Small intestine (tissue), 7 donors: ENCODE measurements around the gene SURF6. TPM values are rescaled to one million over a fixed set of nuclear protein-coding genes. Genes with fewer than 3 reads are reported as not detected.
A peak's percentile ranks its signal among the peaks of the same experiment; 100 is the strongest.
"Not testable (repeated sequence)": the region's sequence is repeated elsewhere in the genome, so short reads cannot be mapped to it uniquely, and the experiment has no call there.

Experiments used
- DNase-seq, 2 donors: peaks; one replicate each; pipeline versions ENCODE4 v3.0.0 to v3.0.0-alpha.2; 2013
- FAIRE-seq: peaks from 2 replicates; lab custom pipeline; 2012; peaks lifted over from hg19 to GRCh38; lab: Jason Lieb, UNC
- H3K27ac ChIP-seq, 3 donors: one replicate each; pipeline ENCODE4 v1.5.1; 2013; ENCODE audit warnings: low read length in 2 of 3, mild to moderate bottlenecking in 2 of 3, control low read depth in 1 of 3, inconsistent platforms in 1 of 3, low read depth in 1 of 3, moderate library complexity in 1 of 3
- H3K27me3 ChIP-seq, 3 donors: one replicate each; pipeline ENCODE4 v1.6.1; 2013; ENCODE audit warnings: low read length in 3 of 3, inconsistent platforms in 1 of 3; ENCODE audit not compliant: control insufficient read depth in 3 of 3, insufficient read depth in 3 of 3
- H3K36me3 ChIP-seq, 3 donors: one replicate each; pipeline ENCODE4 v1.6.1; 2013; ENCODE audit warnings: low read length in 3 of 3, inconsistent platforms in 1 of 3, low read depth in 1 of 3, mild to moderate bottlenecking in 1 of 3, moderate library complexity in 1 of 3; ENCODE audit not compliant: control insufficient read depth in 3 of 3, insufficient read depth in 2 of 3
- H3K4me1 ChIP-seq, 3 donors: one replicate each; pipeline ENCODE4 v1.6.1; 2013; ENCODE audit warnings: low read length in 2 of 3, inconsistent platforms in 1 of 3, low read depth in 1 of 3, mild to moderate bottlenecking in 1 of 3, moderate library complexity in 1 of 3; ENCODE audit not compliant: control insufficient read depth in 3 of 3, insufficient read depth in 2 of 3
- H3K4me3 ChIP-seq, 3 donors: one replicate each; pipeline ENCODE4 v1.5.1; 2013; ENCODE audit warnings: low read length in 3 of 3, control low read depth in 1 of 3, inconsistent platforms in 1 of 3, low read depth in 1 of 3, mild to moderate bottlenecking in 1 of 3, moderate library complexity in 1 of 3
- H3K9me3 ChIP-seq, 2 donors: one replicate each; pipeline ENCODE4 v1.6.1; 2013; ENCODE audit warnings: low read depth in 1 of 2, low read length in 1 of 2; ENCODE audit not compliant: control insufficient read depth in 2 of 2, insufficient read depth in 1 of 2
- WGBS, 3 donors: extraction: QIAGEN DNeasy Blood & Tissue Kit; methylation state at CpG; one replicate each; pipeline ENCODE4 v1.1.7; 2013; 5-methylcytosine and 5-hydroxymethylcytosine counted together
- polyA plus RNA-seq, 4 donors: library from polyadenylated mRNA; stranded (reverse) in 3 of 4; unstranded in 1 of 4; fragments of 200-250 nt in 3 of 4; fragments of 120-200 nt in 1 of 4; gene quantifications; one replicate each; pipeline versions ENCODE4 v1.2.1 to v1.2.3, GENCODE V29; 2013
- donor health status: healthy with polysubstance abuse.
- donor health status: control.
- donor health status: control.
- donor health status: Bipolar disorder and iron deficiency.
- donor health status: healthy.

Gene SURF6
- polyA plus RNA-seq, 4 donors: 23.2 to 48.0 (median 37.0) TPM

DNA sequence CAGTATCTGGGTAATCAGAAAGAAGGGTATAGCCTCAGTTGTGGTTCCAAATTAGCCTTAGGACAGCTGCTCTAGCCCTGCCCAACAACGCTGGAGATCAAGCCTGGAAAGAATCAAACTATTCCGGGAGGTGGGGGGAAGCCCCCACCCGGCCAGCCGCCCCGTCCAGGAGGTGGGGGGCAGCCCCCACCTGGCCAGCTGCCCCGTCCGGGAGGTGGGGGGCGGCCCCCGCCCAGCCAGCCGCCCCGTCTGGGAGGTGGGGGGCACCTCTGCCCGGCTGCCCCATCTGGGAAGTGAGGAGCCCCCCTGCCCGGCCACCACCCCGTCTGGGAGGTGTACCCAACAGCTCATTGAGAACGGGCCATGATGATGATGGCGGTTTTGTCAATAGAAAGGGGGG lies 36.0 kb downstream of the SURF6 start:
- not testable (repeated sequence) for H3K4me1 ChIP-seq, DNase-seq, FAIRE-seq, H3K27me3 ChIP-seq, H3K36me3 ChIP-seq, H3K4me3 ChIP-seq, H3K9me3 ChIP-seq, H3K27ac ChIP-seq
- WGBS, 3 donors: 73 to 79% (median 76%) methylated on average over 16 of the region's 16 CpGs

DNA sequence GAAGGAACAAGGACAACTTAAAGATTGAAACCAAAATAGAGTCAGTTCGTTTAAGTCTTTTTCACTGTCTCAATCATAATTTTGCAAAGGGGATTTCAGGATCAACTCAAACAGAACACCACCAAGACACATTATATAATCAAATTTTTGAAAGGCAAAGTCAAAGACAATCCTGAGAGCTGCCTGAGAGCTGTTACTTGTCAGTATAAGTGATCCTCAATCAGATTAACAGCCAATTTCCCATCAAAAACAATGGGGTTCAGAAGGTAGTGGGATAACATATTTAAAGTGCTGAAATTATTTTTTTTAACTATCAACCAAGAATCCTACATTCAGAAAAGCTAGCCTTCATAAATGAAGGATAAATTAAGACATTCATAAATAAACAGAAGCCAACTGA lies 41.7 kb downstream of the SURF6 start:
- Histone ChIP-seq H3K36me3 (no peaks in the 10 kb centered on the region), H3K4me3 (no peak overlapping the region), H3K27me3 (no peaks in the 10 kb centered on the region), H3K4me1 (no peaks in the 10 kb centered on the region), H3K27ac (no peak overlapping the region), H3K9me3 (peaks cover 0 to 24% of the 10 kb centered on the region in 2 donors)
- no peak for DNase-seq
- WGBS, 3 donors: 64 to 84% (median 64%) methylated on average over 1 of the region's 1 CpG
- FAIRE-seq: no peak

DNA sequence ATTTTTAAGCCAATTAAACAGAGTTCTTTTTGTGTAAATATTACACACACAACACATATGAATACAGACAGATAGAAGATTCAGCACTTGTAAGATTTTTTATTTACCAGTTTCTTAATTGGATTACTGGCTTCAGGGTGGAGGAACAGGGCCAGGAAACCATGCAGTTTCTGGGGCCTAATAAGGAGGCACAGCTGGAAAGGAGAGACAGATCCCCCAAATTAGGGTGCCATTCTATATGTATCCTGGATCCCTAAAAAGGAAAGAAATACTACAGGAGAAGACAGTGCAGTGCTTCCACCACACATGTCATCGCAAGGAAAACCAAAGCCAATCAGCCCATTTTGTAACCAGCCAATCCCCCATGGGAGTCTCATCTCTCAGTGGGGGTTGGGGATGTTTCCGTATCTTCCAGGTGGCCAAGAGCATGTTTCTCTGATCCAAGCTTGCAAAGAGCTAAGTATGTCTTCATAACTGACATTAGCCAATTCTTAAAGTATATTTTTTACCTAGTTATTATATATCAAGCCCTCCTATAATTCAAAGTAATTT lies 45.2 kb downstream of the SURF6 start:
- FAIRE-seq (no peak), DNase-seq (no peak)
- no peaks in the 10 kb centered on the region for H3K27me3 ChIP-seq
- 89 to 95% (median 94%) methylated on average over 2 of the region's 2 CpGs for WGBS, 3 donors
- H3K27ac ChIP-seq: no peak overlapping the region
- H3K4me3 ChIP-seq: no peak overlapping the region
- no peaks in the 10 kb centered on the region for H3K4me1 ChIP-seq
- H3K36me3 ChIP-seq: no peaks in the 10 kb centered on the region
- peaks cover 0 to 28% of the 10 kb centered on the region in 2 donors for H3K9me3 ChIP-seq

DNA sequence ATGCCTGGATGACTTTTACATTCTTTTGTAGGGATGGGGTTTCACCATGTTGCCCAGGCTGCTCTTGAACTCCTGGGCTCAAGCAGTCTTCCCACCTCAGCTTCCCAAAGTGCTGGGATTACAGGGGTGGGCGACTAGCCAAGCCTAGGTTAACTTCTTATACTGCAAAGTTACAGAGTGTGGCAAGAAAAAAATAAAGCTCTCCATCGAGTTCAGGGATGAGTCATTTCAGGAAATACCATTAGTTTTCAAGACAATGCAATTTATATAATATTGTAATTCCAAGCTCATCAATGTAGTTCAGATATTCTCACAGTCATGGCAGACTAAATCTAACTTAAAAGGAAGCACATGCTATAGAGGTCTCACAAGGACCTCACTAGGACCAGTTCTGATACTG lies 49.5 kb downstream of the SURF6 start:
- Histone ChIP-seq H3K27me3 (no peaks in the 10 kb centered on the region), H3K36me3 (no peaks in the 10 kb centered on the region), H3K27ac (no peak overlapping the region), H3K4me3 (no peak overlapping the region), H3K9me3 (peaks cover 0 to 12% of the 10 kb centered on the region in 2 donors), H3K4me1 (peaks cover 0 to 3% (median 2%) of the 10 kb centered on the region in 3 donors)
- 38 to 48% (median 44%) methylated on average over 2 of the region's 2 CpGs for WGBS, 3 donors
- DNase-seq (no peak), FAIRE-seq (no peak)

DNA sequence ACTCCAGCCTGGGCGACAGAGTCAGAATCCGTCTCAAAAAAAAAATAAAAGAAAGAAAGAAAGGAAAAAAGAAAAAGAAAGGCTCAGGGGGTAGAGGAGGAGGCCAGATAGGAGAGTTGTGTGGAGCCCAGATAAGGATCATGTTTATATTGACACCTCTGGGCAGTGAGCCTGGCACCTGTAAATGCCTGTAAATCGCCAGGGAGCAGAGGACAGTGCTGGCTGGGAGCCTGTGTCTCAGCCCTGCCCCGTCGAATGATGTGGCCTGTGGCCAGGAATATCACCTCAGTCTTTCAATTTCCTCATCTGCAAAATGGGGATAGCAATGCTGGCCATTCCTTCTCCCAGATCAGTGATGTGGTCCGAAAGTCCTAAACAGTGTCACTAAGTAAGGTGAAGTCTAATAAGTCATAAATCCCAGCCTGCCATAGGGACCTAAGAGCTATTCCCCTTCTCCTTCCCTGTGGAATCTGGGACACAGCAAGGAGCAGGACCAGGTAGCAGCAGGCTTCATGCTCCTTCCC lies 50.7 kb downstream of the SURF6 start:
- Histone ChIP-seq H3K4me1 (peaks cover 5 to 8% (median 7%) of the 10 kb centered on the region in 3 donors), H3K27ac (no peak overlapping the region), H3K27me3 (no peaks in the 10 kb centered on the region), H3K9me3 (peaks cover 0 to 7% of the 10 kb centered on the region in 2 donors), H3K4me3 (no peak overlapping the region), H3K36me3 (no peaks in the 10 kb centered on the region)
- DNase-seq (no peak), FAIRE-seq (no peak)
- 53 to 80% (median 54%) methylated on average over 6 of the region's 6 CpGs for WGBS, 3 donors

DNA sequence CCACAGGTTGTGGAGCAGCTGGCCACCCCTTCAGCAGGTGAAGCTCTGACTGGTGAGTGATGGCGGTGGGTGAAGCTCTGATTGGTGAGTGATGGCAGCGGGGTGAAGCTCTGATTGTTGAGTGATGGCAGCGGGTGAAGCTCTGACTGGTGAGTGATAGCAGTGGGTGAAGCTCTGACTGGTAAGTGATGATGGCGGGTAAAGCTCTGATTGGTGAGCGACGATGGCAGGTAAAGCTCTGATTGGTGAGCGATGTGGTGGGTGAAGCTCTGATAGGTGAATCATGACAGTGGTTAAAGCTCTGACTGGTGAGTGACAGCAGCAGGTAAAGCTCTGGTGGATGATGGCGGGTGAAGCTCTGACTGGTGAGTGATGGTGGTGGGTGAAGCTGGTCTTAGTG lies 51.6 kb downstream of the SURF6 start:
- Histone ChIP-seq H3K9me3 (peaks cover 0 to 3% of the 10 kb centered on the region in 2 donors), H3K36me3 (no peaks in the 10 kb centered on the region), H3K4me1 (peaks cover 5 to 11% (median 8%) of the 10 kb centered on the region in 3 donors), H3K27me3 (no peaks in the 10 kb centered on the region), H3K4me3 (no peak overlapping the region), H3K27ac (no peak overlapping the region)
- no peak for FAIRE-seq
- DNase-seq: no peak
- 89 to 97% (median 95%) methylated on average over 8 of the region's 8 CpGs for WGBS, 3 donors

DNA sequence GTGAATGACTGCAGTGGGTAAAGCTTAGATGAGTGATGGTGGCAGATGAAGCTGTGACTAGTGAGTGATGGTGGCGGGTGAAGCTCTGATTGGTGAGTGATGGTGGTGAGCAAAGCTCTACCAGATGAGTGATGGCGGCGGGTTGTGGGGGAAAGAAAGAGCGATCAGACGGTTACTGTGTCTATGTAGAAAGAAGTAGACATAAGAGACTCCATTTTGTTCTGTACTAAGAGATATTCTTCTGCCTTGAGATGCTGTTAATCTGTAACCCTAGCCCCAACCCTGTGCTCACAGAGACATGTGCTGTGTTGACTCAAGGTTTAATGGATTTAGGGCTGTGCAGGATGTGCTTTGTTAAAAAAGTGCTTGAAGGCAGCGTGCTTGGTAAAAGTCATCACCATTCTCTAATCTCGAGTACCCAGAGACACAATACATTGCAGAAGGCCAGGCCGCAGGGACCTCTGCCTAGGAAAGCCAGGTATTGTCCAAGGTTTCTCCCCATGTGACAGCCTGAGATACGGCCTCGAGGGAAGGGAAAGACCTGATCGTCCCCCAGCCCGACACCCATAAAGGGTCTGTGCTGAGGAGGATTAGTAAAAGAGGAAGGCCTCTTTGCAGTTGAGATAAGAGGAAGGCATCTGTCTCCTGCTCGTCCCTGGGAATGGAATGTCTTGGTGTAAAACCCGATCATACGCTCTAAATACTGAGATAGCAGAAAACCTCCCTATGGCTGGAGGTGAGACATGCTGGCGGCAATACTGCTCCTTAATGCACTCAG lies 52.5 kb downstream of the SURF6 start:
- not testable (repeated sequence) for H3K27ac ChIP-seq, FAIRE-seq, H3K36me3 ChIP-seq, H3K4me3 ChIP-seq, H3K27me3 ChIP-seq, H3K9me3 ChIP-seq, DNase-seq
- H3K4me1 ChIP-seq: peaks cover 5 to 11% (median 8%) of the 10 kb centered on the region in 3 donors
- 82 to 85% (median 84%) methylated on average over 16 of the region's 16 CpGs for WGBS, 3 donors

DNA sequence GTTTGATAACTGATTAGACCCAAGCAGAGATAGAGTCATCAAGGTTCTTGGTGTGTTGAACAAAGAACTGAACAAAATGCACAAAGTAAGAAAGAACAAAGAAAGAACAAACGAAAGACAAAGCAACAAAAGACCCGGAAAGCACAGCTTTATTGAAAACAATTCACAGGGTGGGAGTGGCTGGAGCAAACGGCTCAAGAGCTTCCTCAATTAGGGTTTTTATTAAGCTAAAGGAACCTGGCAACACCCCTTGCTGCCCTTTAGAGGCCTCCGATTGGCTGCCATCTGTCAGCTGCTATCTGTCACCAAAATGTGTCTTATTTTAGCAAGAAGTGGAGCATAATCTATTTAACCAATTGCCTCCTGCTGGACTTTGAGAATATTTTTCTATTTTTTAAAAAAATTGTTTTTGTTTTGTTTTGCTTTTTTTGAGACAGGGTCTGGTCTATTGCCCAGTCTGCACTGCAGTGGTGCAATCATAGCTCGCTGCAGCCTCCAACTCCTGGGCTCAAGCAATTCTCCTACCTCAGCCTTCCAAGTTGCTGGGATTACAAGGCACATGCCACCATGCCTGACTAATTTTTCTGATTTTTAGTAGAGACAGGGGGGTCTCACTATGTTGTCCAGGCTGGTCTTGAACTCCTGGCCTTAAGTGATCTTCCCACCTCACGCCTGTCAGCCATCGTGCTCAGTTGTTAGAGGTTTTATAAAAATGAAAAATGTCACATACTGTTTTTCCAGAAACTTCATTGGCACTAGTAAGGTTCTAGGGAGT lies 53.3 kb downstream of the SURF6 start:
- FAIRE-seq (no peak), DNase-seq (peak in 1 of 2 donors; percentile 69)
- H3K9me3 ChIP-seq: peaks cover 0 to 12% of the 10 kb centered on the region in 2 donors
- WGBS, 3 donors: 38 to 54% (median 45%) methylated on average over 7 of the region's 7 CpGs
- no peaks in the 10 kb centered on the region for H3K36me3 ChIP-seq
- H3K4me3 ChIP-seq: no peak overlapping the region
- H3K4me1 ChIP-seq: peaks cover 5 to 11% (median 8%) of the 10 kb centered on the region in 3 donors
- peaks cover 0 to 2% (median 2%) of the 10 kb centered on the region in 3 donors for H3K27me3 ChIP-seq
- peak overlapping the region in 1 of 3 donors; percentile 83 for H3K27ac ChIP-seq
